NCI-H524 treated with DMSO at 0.1 percent for 48 hours (cell line): ENCODE measurements around the gene TEX35.

Experiments
- DNase-seq: peaks from one replicate; lab custom pipeline; 2025; lab: John Stamatoyannopoulos, UW

The TEX35 gene

GRCh38 chr1:178512566-178513277 is at the start of gene TEX35:
Gene TEX35, plus strand, starts transcription at chr1:178513109. Its CDS starts 80 bp downstream, at chr1:178513189.
- no peak for DNase-seq

- no peak for DNase-seq
Measured at GRCh38 chr1:178464141-178464540, 48.8 kb upstream of the TEX35 start.

GRCh38 chr1:178464566-178464965 is 48.3 kb upstream of the TEX35 start:
- no peak for DNase-seq

GRCh38 chr1:178465011-178465410 is 47.9 kb upstream of the TEX35 start:
- no peak for DNase-seq

- no peak for DNase-seq
Measured at GRCh38 chr1:178467837-178468236, 45.1 kb upstream of the TEX35 start.

- no peak for DNase-seq
Measured at GRCh38 chr1:178470411-178470960, 42.4 kb upstream of the TEX35 start.

- DNase-seq = no peak
Measured at GRCh38 chr1:178472531-178472930, 40.4 kb upstream of the TEX35 start.

DNA sequence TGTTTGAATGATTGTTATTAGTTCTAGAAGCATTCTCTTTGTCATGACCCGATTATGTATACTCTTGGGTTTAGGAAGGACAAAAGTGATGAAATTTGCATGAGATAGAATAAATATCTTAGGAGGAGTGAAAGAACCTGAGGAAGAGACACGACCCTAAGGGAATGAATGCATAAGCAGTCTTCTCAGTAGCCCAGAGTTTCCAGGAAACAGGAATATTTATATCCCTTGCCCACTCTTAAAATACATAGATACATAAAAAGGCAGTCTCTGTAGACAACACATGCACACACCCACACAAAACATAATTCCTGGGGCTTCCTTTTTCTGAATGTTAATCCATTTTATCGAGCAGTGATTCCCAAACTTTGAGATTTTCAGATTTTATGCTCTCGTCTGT is 35.5 kb upstream of the TEX35 start:
- no peak for DNase-seq

DNA sequence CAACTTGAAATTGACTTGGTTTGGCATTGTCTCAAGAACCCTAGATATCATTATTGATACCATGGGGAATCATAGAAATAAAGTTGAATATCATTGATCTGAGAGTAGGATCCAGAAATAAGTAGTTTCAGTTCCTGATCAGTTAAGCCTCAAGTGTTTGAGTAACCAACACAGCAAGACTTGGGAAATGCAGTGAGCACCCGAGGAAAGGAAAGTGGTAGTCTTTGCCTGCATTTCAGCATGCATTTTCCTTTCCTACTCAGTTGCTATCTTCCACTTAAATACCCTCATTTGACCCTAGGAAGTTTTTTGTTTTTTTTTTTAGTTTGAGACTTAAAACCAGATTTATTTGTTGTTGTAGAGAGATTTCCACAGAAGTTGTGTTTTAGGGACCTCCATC is 35.1 kb upstream of the TEX35 start:
- no peak for DNase-seq

- DNase-seq = no peak
Measured at GRCh38 chr1:178483251-178483957, 29.5 kb upstream of the TEX35 start.

DNA sequence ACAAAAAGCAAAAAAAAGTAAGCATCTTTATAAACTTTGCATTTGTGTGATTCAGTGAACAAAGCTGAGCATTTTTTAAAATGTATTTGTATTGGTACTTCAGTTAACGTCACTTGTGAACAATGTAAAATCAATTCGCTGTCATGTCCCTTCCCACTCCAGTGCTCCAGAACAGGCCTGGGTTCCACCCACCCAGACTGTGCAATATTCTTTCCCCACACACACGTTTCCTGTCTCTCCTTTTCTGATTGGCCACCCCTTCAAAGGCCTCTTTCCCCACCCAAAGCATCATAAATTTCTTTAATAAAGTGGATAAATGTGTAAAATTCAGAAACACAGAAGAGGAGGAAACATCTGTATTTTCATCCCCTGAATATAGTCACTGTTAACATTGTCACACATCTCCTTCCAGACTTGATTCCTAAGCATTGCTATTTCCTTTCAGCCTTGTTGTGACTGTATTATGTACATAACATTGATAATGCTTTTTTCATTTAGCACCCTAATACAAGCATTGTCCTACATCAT is 28.1 kb upstream of the TEX35 start:
- no peak for DNase-seq

DNA sequence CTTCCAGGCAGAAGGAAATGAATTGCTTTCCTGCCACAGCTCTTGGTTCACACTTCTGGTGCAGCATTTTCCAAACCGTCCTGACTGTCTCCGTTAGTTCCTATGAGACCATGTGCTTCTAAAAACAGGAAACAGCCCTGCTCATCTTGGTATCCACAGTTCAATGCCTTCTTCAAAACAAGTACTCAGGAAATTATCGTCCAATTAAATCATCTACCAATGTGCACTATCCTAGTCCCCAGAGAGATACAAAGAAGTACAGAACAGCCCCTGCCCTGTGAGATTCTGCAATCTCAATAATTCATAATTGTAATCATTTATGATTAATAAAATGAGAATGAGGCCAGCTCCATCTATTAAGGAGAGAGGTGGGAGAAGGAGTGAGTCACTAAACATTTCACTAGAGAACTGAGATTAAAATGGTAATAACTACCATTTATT is 27.3 kb upstream of the TEX35 start:
- DNase-seq = no peak

DNA sequence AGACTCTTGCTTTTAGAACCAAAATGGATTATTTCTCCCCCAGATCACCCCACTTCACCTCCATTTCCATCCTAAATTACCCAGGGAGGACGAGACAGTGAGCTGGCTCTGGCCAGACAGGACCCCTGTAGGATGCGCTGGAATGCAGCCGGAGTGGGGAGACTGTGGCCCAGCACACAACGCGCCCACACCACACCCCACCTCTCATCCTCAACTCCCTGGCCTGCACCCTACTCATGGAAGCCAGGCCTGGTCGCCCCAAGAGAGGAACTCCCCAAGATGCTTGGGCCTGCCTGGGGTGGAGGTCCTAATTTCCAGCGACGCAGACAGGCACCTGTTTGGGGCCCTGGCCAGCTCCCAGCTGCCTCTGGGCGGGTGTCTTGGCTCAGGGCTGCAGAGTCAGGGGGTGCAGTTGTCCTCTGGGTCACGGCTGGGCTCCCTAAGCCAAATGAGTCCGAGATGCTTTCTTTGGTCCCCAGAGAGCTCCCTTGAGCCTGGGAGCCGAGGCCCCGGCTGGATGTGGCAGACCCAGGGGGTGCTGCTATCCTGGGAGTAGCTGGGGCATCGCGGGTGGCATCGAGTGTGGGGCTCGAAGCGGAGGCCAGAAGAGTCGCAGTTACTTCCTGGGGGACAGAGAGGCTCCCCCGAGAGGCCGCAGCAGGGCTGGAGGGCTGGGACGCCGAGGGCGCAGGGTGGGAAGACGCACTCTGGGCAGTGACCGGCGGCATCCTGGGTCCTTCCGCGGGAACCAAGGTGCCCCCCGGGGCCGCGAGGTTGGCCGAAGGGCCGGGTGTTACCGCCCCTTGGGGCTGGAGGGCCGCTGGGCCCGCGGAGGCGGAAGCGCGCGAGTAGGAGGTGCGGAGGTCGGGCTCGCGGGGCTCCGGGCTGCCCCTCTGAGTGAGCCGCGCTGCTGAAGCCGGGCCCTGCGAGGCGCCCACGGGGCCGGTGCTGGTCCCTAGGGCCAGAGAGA is 26.5 kb upstream of the TEX35 start:
- DNase-seq = no peak

DNA sequence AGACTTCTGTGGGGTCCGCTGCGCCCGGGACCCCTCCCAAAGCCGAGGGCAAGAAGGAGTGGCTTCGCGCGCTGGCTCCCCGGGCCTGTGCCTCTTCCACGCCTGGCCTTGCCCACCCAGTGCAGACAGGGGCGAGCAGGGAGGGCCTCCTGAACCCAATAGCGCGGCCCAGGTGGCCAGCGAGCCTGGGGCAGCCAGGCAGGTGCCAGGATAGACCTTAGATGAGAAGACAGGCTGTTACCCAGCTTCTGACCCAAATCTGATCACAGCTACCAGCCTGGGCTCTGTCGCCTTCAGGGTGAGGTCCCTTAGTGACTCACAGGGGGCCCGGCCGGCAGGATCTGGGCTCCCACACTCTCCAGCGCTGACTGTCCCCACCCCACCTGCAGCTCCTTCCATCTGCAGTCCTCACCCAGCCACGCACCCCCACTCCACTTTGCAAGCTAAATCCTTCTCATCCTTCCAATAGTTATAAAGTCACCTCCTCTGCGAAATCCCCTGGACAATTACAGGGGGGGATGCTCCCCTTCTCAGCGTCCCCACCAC is 25.8 kb upstream of the TEX35 start:
- no peak for DNase-seq

DNA sequence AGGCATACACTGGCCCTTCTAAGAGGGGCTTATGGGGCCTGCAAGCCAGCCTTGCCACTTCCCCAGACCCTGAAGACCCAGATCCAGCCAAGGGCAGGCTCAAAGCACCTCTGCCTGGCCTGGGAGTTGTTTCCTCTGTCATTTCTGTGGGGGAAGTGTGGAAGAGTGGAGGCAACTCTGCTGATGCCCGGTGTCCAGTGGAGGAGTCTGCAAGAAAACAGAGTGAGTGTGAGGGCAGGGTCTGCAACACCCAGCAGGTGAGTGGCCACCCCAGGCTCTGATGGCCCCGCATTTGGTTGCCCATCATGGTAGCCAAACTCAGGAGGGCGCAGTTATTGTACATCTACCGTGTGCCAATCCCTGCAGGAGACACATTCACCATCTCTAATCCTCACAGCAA is 24.5 kb upstream of the TEX35 start:
- no peak for DNase-seq

GRCh38 chr1:178489399-178489798 is 23.5 kb upstream of the TEX35 start:
- DNase-seq = no peak

DNA sequence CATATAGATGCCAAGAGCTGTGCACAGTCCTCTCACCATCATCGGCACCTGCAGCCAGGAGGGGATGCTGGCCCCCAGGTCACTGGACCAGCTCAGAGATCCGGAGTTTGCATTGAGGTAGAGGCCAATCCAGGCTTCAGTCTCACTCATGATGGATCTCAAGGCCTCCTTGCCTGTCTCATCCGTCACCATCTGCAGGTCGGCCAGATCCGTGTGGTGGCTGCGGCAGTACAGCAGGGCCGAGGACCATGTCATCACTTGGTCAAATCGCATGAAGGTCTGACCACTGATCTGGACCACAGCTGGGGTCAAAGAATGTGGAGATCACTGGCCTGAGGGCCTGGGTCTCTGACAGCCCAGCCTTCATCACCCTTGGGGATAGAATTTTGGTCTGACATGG is 22.8 kb upstream of the TEX35 start:
- DNase-seq = no peak

DNA sequence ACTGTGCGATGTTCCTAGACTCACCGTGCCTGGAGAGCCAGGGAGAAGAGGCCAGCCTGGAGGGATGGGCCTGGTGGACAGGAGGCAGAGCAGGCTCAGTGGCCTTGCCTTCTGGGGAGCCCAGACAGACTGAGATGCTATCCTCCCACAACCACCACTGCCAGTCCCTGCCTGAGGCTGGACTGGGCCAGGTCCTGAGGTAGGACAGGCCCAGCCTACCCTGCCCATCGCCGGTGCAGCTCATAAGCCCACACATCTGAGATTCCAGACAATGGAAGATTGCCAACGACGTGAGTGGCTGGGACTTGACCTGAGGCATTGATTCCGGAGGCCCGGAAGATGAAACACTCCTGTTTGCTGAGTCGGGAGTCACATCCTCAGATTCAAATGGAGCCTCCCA is 21.9 kb upstream of the TEX35 start:
- no peak for DNase-seq

DNA sequence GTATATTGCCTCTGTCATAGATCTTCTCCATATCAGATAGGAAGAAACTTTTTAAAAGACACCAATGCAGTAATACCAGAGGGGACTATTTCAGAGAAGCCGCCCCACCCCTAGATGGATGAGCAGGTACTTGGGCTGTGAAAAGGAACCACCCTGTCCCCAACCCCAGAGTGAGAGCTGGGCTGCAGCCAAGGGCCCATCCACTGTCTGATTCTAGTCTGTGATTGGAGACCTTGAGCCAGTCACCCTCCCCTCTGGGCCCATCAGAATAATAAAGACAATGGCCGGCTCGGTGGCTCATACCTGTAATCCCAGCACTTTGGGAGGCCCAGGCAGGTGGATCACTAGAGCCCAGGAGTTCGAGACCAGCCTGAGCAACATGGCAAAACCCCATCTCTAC is 21.2 kb upstream of the TEX35 start:
- no peak for DNase-seq

GRCh38 chr1:178492341-178492740 is 20.6 kb upstream of the TEX35 start:
- no peak for DNase-seq

GRCh38 chr1:178493301-178493741 is 19.6 kb upstream of the TEX35 start:
- no peak for DNase-seq

GRCh38 chr1:178494569-178494971 is 18.3 kb upstream of the TEX35 start:
- no peak for DNase-seq
